ENCODE results near the gene ATP6V1E1. TPM values are rescaled to one million over a fixed set of nuclear protein-coding genes. Genes with fewer than 3 reads are reported as not detected.

ATP6V1E1 gene
- total RNA-seq, 1 experiment from 2014 or later = 88.1 TPM

- ChIA-PET POLR2A (no interaction called here), CTCF (no interaction called here)
- ATAC-seq (no peak), DNase-seq (ENCODE audit: low spot score) (no peak)
- no peak overlapping the region for H3K4me3 Mint-ChIP-seq
- peaks cover 68% of the 10 kb centered on the region for H3K36me3 Mint-ChIP-seq
- no peaks in the 10 kb centered on the region for H3K27me3 Mint-ChIP-seq (ENCODE audit: low read depth)
- TF ChIP-seq CDX4 (CRISPR knock-in tag; IDR thresholded peaks at IDR 0.05; ENCODE audit: borderline replicate concordance) (no peak), NFATC4 (CRISPR knock-in tag; IDR thresholded peaks at IDR 0.05) (no peak), IRF1 (CRISPR knock-in tag; IDR thresholded peaks at IDR 0.05) (no peak), ZNF263 (CRISPR knock-in tag; IDR thresholded peaks at IDR 0.05; ENCODE audit: low read depth) (no peak), E2F1 (CRISPR knock-in tag; IDR thresholded peaks at IDR 0.05) (no peak), ATF2 (CRISPR knock-in tag; IDR thresholded peaks at IDR 0.05; ENCODE audit: borderline replicate concordance, low read depth) (no peak), TEAD4 (CRISPR knock-in tag; IDR thresholded peaks at IDR 0.05) (no peak), KAT7 (CRISPR knock-in tag; IDR thresholded peaks at IDR 0.05; ENCODE audit: borderline replicate concordance) (no peak)
- H3K27ac Mint-ChIP-seq = no peak overlapping the region
- no peaks in the 10 kb centered on the region for H3K9me3 Mint-ChIP-seq
- H3K4me1 Mint-ChIP-seq = no peaks in the 10 kb centered on the region
Observed at GRCh38 chr22:17598318-17598717, 30.2 kb downstream of the ATP6V1E1 start.

- peaks cover 77% of the 10 kb centered on the region for H3K36me3 Mint-ChIP-seq
- TF ChIP-seq ZNF232 (CRISPR knock-in tag; IDR thresholded peaks at IDR 0.05) (no peak), ZNF317 (CRISPR knock-in tag; IDR thresholded peaks at IDR 0.05; ENCODE audit: borderline replicate concordance, low read depth) (no peak), ELF4 (CRISPR knock-in tag; IDR thresholded peaks at IDR 0.05; ENCODE audit: low read depth) (no peak), OVOL2 (CRISPR knock-in tag; IDR thresholded peaks at IDR 0.05; ENCODE audit: borderline replicate concordance) (no peak), USF2 (CRISPR knock-in tag; IDR thresholded peaks at IDR 0.05) (no peak), CDX4 (CRISPR knock-in tag; IDR thresholded peaks at IDR 0.05; ENCODE audit: borderline replicate concordance) (no peak), PRDM15 (CRISPR knock-in tag; IDR thresholded peaks at IDR 0.05) (no peak), SP1 (CRISPR knock-in tag; conservative IDR thresholded peaks at IDR 0.05) (no peak), ATF6 (CRISPR knock-in tag; IDR thresholded peaks at IDR 0.05) (no peak), EMX1 (CRISPR knock-in tag; IDR thresholded peaks at IDR 0.05) (no peak), KAT7 (CRISPR knock-in tag; IDR thresholded peaks at IDR 0.05; ENCODE audit: borderline replicate concordance) (no peak), NFE2L1 (CRISPR knock-in tag; IDR thresholded peaks at IDR 0.05) (no peak), SMAD3 (CRISPR knock-in tag; IDR thresholded peaks at IDR 0.05; ENCODE audit: borderline replicate concordance) (no peak), STAT6 (CRISPR knock-in tag; conservative IDR thresholded peaks at IDR 0.05; ENCODE audit: low read depth) (no peak), SMAD4 (CRISPR knock-in tag; IDR thresholded peaks at IDR 0.05) (no peak)
Observed at GRCh38 chr22:17597217-17597616, 31.3 kb downstream of the ATP6V1E1 start.

More at GRCh38 chr22:17597217-17597616, 31.3 kb downstream of the ATP6V1E1 start:
- Mint-ChIP-seq H3K9me3 (no peaks in the 10 kb centered on the region), H3K27ac (no peak overlapping the region), H3K4me1 (no peaks in the 10 kb centered on the region), H3K27me3 (ENCODE audit: low read depth) (no peaks in the 10 kb centered on the region), H3K4me3 (no peak overlapping the region)
- ChIA-PET CTCF (no interaction called here), POLR2A (interaction anchor here (0.7 kb wide), 1 partner anchor 35 kb away, joined by 4 read pairs; no protein-coding TSS in a partner anchor)
- ATAC-seq (no peak), DNase-seq (ENCODE audit: low spot score) (no peak)
